GM19238 (cell line): Measurements from ENCODE around the gene LRP2BP.
"Not testable (repeated sequence)": the region's sequence is repeated elsewhere in the genome, so short reads cannot be mapped to it uniquely, and the experiment has no call there.

Source experiments
- DNase-seq: peaks from one replicate; pipeline ENCODE4 v3.0.0; 2011; ENCODE audit warnings: low spot score; ENCODE audit not compliant: insufficient read length

Gene LRP2BP

DNA sequence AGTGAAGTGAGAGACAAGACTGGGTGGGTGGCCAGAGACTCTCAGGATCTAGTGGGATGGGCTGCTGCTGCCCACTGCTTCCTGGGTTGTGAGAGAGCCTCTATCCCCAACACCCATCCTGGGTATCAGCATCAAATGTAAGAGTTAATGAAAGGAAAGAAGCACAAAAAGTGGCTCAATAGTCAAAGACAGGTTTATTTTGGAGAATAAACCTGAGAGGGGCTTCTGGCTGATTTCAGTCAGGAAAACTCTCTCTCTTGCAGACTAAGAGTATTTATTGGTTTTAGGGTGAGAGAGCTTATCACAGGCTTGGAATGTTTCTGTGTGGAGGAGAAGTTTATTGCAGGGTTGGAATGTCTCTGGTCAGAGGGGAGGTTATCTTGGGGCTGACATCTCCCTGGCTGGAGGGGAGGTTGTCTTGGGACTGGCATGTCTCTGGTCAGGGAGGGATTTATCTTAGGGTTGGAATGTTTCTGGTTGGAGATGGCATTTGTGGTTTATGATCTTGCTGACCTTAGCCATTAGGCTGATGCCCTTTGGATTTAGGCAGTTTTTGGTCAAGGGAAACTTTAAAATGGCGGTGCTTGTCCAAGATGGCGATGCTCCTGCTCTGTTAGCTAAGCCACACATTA, 65.7 kb downstream of the LRP2BP start:
- not testable (repeated sequence) for DNase-seq

- no peak for DNase-seq
Observed at GRCh38 chr4:185328586-185328985, 67.1 kb downstream of the LRP2BP start.

DNA sequence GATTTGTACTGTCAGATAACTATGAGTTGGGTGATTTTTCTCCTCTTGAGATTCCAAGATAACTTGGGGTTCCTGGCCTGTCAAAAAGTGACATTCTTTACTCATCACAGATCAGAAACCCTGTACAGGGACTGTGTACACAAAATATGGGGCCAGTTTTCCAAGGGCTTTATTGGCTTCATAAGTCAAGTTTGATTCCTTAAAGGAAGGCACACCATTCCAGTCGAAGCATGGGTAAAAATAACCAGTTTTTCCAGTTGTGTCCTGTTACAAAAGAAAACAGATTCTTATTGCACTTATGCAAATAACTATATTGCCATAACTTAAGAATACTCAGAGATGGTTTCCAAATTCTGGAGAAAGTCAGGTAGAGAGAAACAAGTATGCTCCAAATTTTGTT, 70.0 kb downstream of the LRP2BP start:
- not testable (repeated sequence) for DNase-seq

GRCh38 chr4:185324361-185324760, 71.4 kb downstream of the LRP2BP start:
- not testable (repeated sequence) for DNase-seq

GRCh38 chr4:185323606-185324005, 72.1 kb downstream of the LRP2BP start:
- DNase-seq, result no peak

- no peak for DNase-seq
Observed at GRCh38 chr4:185322803-185323202, 72.9 kb downstream of the LRP2BP start.

DNA sequence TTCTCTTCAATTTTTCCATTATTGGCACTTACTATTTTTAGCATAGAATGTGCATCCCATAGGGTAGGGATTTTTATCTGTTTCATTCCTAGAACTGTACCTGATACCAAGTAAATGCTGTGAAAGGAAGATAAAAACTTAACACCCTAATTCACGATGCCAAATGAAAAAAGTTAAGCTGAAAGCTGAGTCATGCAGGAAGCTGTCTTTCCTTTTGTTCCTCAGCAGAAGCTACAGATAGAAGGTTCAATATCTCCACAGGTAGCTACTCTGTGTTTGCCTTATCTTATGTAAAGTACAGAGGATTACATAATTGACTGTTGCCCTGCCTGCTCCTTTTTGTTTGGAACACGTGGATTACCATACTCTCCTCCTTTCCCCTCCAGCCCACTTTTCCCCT, 77.0 kb downstream of the LRP2BP start:
- no peak for DNase-seq

- DNase-seq, result no peak
Observed at GRCh38 chr4:185317880-185318279, 77.8 kb downstream of the LRP2BP start.

DNA sequence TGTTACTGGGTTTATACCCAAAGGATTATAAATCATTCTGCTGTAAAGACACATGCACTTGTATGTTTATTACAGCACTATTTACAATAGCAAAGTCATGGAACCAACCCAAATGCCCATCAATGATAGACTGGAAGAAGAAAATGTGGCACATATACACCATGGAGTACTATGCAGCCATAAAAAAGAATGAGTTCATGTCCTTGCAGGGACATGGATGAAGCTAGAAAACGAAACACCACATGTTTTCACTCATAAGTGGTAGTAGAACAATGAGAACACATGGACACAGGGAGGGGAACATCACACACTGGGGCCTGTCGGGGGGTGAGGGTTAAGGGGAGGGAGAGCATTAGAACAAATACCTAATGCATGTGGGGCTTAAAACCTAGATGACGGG, 78.3 kb downstream of the LRP2BP start:
- DNase-seq, result not testable (repeated sequence)
